IMR-90 (cell line): ENCODE results near the gene MLXIPL. TPM values are rescaled to one million over a fixed set of nuclear protein-coding genes. Genes with fewer than 3 reads are reported as not detected.

Experiments used
- ATAC-seq: fragments of 200-7000 bp; cut with Tn5 transposase; 2 replicates; pipeline ENCODE4 v1.9.1; 2020; ENCODE audit warnings: low read depth, mild to moderate bottlenecking, moderate library complexity
- BruUV-seq: library from RNA; stranded (reverse); fragments of 400-500 nt; replicated peaks from 2 replicates; lab custom pipeline; 2021; lab: Mats Ljungman, UMichigan
- CTCF ChIA-PET: fragments of 300-600 bp; formaldehyde crosslinking; extraction: SDS; loops from one replicate; lab custom pipeline; 2021; ENCODE audit warnings: antibody characterized with exemption; lab: Yijun Ruan, JAX
- POLR2A ChIA-PET: fragments of 300-600 bp; sonication (Branson Sonifier 250); formaldehyde crosslinking; loops from one replicate; lab custom pipeline; 2022; ENCODE audit warnings: antibody characterized with exemption; ENCODE audit not compliant: unreplicated experiment; lab: Charles Lee
- DNase-seq: peaks from one replicate; pipeline ENCODE4 v3.0.0; 2013
- H2AFZ ChIP-seq: replicated peaks from 2 replicates; pipeline ENCODE3; 2013; ENCODE audit warnings: low read length, mild to moderate bottlenecking; ENCODE audit not compliant: poor library complexity
- H2AK5ac ChIP-seq: 2 replicates; pipeline ENCODE4 v1.6.1; 2013; ENCODE audit warnings: low read depth, low read length, inconsistent platforms
- H2AK9ac ChIP-seq: replicated peaks from 2 replicates; pipeline ENCODE3; 2013; ENCODE audit warnings: mild to moderate bottlenecking, low read depth, low read length, moderate library complexity; ENCODE audit not compliant: poor library complexity
- H2BK120ac ChIP-seq: 2 replicates; pipeline ENCODE4 v1.6.1; 2013; ENCODE audit warnings: low read depth, low read length, inconsistent platforms
- H2BK15ac ChIP-seq: 3 replicates; pipeline ENCODE4 v1.6.1; 2013; ENCODE audit warnings: low read depth, low read length, inconsistent platforms
- H2BK20ac ChIP-seq: 2 replicates; pipeline ENCODE4 v1.6.1; 2013; ENCODE audit warnings: low read depth, mild to moderate bottlenecking, inconsistent platforms, low read length, moderate library complexity
- H2BK5ac ChIP-seq: 2 replicates; pipeline ENCODE4 v1.6.1; 2013; ENCODE audit warnings: mild to moderate bottlenecking, low read depth, low read length, inconsistent platforms; ENCODE audit not compliant: poor library complexity, severe bottlenecking
- H3K14ac ChIP-seq: replicated peaks from 2 replicates; pipeline ENCODE4 v1.6.1; 2013; ENCODE audit warnings: low read depth, low read length, inconsistent platforms
- H3K18ac ChIP-seq: 2 replicates; pipeline ENCODE4 v1.6.1; 2013; ENCODE audit warnings: low read depth, low read length, control low read depth
- H3K23ac ChIP-seq: 2 replicates; pipeline ENCODE4 v1.6.1; 2013; ENCODE audit warnings: low read depth, low read length, inconsistent platforms
- H3K27ac ChIP-seq: 2 replicates; pipeline ENCODE4 v1.5.1; 2013; ENCODE audit warnings: mild to moderate bottlenecking, control low read depth, low read length; ENCODE audit not compliant: insufficient read depth
- H3K27me3 ChIP-seq: 2 replicates; pipeline ENCODE4 v1.6.1; 2013; ENCODE audit warnings: low read length; ENCODE audit not compliant: control insufficient read depth, insufficient read depth
- H3K36me3 ChIP-seq: 2 replicates; pipeline ENCODE4 v1.6.1; 2013; ENCODE audit warnings: low read length, mixed read lengths; ENCODE audit not compliant: control insufficient read depth, insufficient read depth
- H3K4ac ChIP-seq: 2 replicates; pipeline ENCODE4 v1.6.1; 2013; ENCODE audit warnings: low read depth, low read length, inconsistent platforms
- H3K4me1 ChIP-seq: 2 replicates; pipeline ENCODE4 v1.6.1; 2013; ENCODE audit warnings: low read length, mixed read lengths; ENCODE audit not compliant: control insufficient read depth, insufficient read depth
- H3K4me2 ChIP-seq: 2 replicates; pipeline ENCODE4 v1.6.1; 2013; ENCODE audit warnings: low read depth, mild to moderate bottlenecking, control low read depth, low read length, moderate library complexity
- H3K4me3 ChIP-seq: 2 replicates; pipeline ENCODE4 v1.5.1; 2013; ENCODE audit warnings: low read depth, mild to moderate bottlenecking, control low read depth, low read length, moderate library complexity; ENCODE audit not compliant: insufficient read depth
- H3K56ac ChIP-seq: 2 replicates; pipeline ENCODE4 v1.6.1; 2013; ENCODE audit warnings: low read length, inconsistent platforms; ENCODE audit not compliant: insufficient read depth; ENCODE audit errors: extremely low read depth
- H3K79me1 ChIP-seq, 2 experiments: 2 replicates each; pipeline ENCODE4 v1.6.1; 2013; ENCODE audit warnings: low read length in 2 of 2, inconsistent platforms in 1 of 2, low read depth in 1 of 2
- H3K9ac ChIP-seq: 2 replicates; pipeline ENCODE4 v1.6.1; 2013; ENCODE audit warnings: low read depth, low read length, control low read depth
- H3K9me1 ChIP-seq: 2 replicates; pipeline ENCODE4 v1.6.1; 2013; ENCODE audit warnings: low read length, inconsistent platforms; ENCODE audit not compliant: insufficient read depth
- H3K9me3 ChIP-seq: 2 replicates; pipeline ENCODE4 v1.6.1; 2013; ENCODE audit warnings: low read length; ENCODE audit not compliant: control insufficient read depth, insufficient read depth
- H4K20me1 ChIP-seq: 2 replicates; pipeline ENCODE4 v1.6.1; 2013; ENCODE audit warnings: low read length, inconsistent platforms; ENCODE audit not compliant: insufficient read depth
- H4K5ac ChIP-seq: 2 replicates; pipeline ENCODE4 v1.6.1; 2013; ENCODE audit warnings: mild to moderate bottlenecking, low read depth, low read length, control low read depth
- H4K8ac ChIP-seq, 2 experiments: 2 replicates each; pipeline ENCODE4 v1.6.1; 2013; ENCODE audit warnings: low read depth in 2 of 2, low read length in 2 of 2, control low read depth in 1 of 2, inconsistent platforms in 1 of 2
- H4K91ac ChIP-seq: 2 replicates; pipeline ENCODE4 v1.6.1; 2013; ENCODE audit warnings: low read depth, low read length, inconsistent platforms; ENCODE audit not compliant: insufficient read depth
- BHLHE40 ChIP-seq: fragments of 150-350 bp; IDR thresholded peaks from 2 replicates; pipeline ENCODE4 v1.6.1; 2016; ENCODE audit warnings: mild to moderate bottlenecking, low read depth, low read length
- CEBPB ChIP-seq: IDR thresholded peaks from 2 replicates; pipeline ENCODE4 v1.6.1; 2012; ENCODE audit warnings: low read depth, low read length, improper control_type of control experiment
- FOS ChIP-seq: fragments of 150-350 bp; IDR thresholded peaks from 2 replicates; pipeline ENCODE4 v1.6.1; 2016; ENCODE audit warnings: low read depth, low read length
- MAFK ChIP-seq: IDR thresholded peaks from 2 replicates; pipeline ENCODE4 v1.6.1; 2012; ENCODE audit warnings: low read depth, low read length, improper control_type of control experiment
- MAZ ChIP-seq: IDR thresholded peaks from 2 replicates; pipeline ENCODE4 v1.6.1; 2012; ENCODE audit warnings: low read depth, mild to moderate bottlenecking, low read length, improper control_type of control experiment, moderate library complexity, borderline replicate concordance
- MXI1 ChIP-seq: IDR thresholded peaks from 2 replicates; pipeline ENCODE4 v1.6.1; 2012; ENCODE audit warnings: low read depth, mild to moderate bottlenecking, low read length, moderate library complexity, borderline replicate concordance
- NFE2L2 ChIP-seq: fragments of 150-350 bp; IDR thresholded peaks from 2 replicates; pipeline ENCODE4 v1.6.1; 2016; ENCODE audit warnings: low read depth, mild to moderate bottlenecking, low read length
- WGBS, 2 experiments: methylation state at CpG; one replicate each; pipeline versions ENCODE4 v1.1.5 to v1.1.7; 2013; ENCODE audit warnings: missing lambda C conversion rate in 2 of 2; ENCODE audit not compliant: insufficient read length in 1 of 2; ENCODE audit errors: extremely low coverage in 2 of 2; 5-methylcytosine and 5-hydroxymethylcytosine counted together
- dilution Hi-C: fragments of 300-500 bp; cut with HindIII; formaldehyde crosslinking; loops from one replicate; pipeline ENCODE4 v1.14.3; 2018; ENCODE audit warnings: low sequenced_read_pairs; ENCODE audit not compliant: unreplicated experiment
- in situ Hi-C: fragments of 300-500 bp; cut with MboI; formaldehyde crosslinking; loops from 3 replicates; pipeline ENCODE4 v1.14.3; 2019; ENCODE audit warnings: low sequenced_read_pairs, inconsistent platforms, mixed read lengths
- intact Hi-C: fragments of 100-400 bp; cut with micrococcal nuclease; formaldehyde crosslinking; loops from 2 replicates; pipeline ENCODE4 v1.10.0; 2022
- polyA plus RNA-seq, 3 experiments: library from polyadenylated mRNA; depleted of rRNA; stranded (reverse); fragments of >200 nt; gene quantifications; 2 replicates each; pipeline ENCODE4 v1.2.3, GENCODE V29; 2012; ENCODE audit warnings: low replicate concordance in 1 of 3
- total RNA-seq: library from RNA; depleted of rRNA; stranded (reverse); fragments of >200 nt; gene quantifications from 2 replicates; pipeline ENCODE4 v1.2.3, GENCODE V29; 2012
- TF ChIP-seq, protein P1 (sequence below): conservative IDR thresholded peaks from 2 replicates; pipeline ENCODE4 v1.5.1; 2012; ENCODE audit warnings: mild to moderate bottlenecking, low read depth, low read length, improper control_type of control experiment
- TF ChIP-seq, protein P2 (sequence below): fragments of 150-350 bp; IDR thresholded peaks from 2 replicates; pipeline ENCODE4 v1.6.1; 2017; ENCODE audit warnings: mild to moderate bottlenecking, antibody characterized with exemption, low read length, low read depth

Gene MLXIPL
- total and polyA plus RNA-seq, 2 of the 4 experiments (the other 2 are of a cell fraction), result not detected

GRCh38 chr7:73547841-73548240, 76.5 kb downstream of the MLXIPL start:
- Histone ChIP-seq H4K91ac (no peak overlapping the region), H2BK120ac (no peak overlapping the region), H3K4me3 (no peak overlapping the region), H3K27ac (no peak overlapping the region), H3K36me3 (peaks cover 31% of the 10 kb centered on the region), H3K23ac (no peak overlapping the region), H2AK9ac (no peak overlapping the region), H3K27me3 (no peaks in the 10 kb centered on the region), H3K9ac (no peak overlapping the region), H2BK15ac (no peak overlapping the region), H3K4me2 (no peak overlapping the region), H3K4me1 (no peaks in the 10 kb centered on the region), H4K5ac (no peak overlapping the region), H4K8ac (no peak overlapping the region), H2AK5ac (no peak overlapping the region), H3K4ac (no peak overlapping the region), H2BK5ac (no peak overlapping the region), H3K9me3 (no peaks in the 10 kb centered on the region), H3K56ac (no peak overlapping the region), H3K14ac (no peak overlapping the region), H3K18ac (no peak overlapping the region), H2BK20ac (no peak overlapping the region), H3K9me1 (0 out of 2 replicates have a peak, but pooled peaks cover 9% of the 10 kb centered on the region), H2AFZ (no peak overlapping the region), H3K79me1 (peaks cover 48 to 83% of the 10 kb centered on the region in 2 experiments), H4K20me1 (peaks cover 27% of the 10 kb centered on the region)
- ATAC-seq (no peak), DNase-seq (no peak)
- WGBS, 2 experiments, result 100% methylated on average over 4 of the region's 9 CpGs; no CpG with 5 or more reads in 1 of the 2 experiments
- intact Hi-C loops (no loop called here), dilution Hi-C loops (no loop called here), in situ Hi-C loops (no loop called here)
- ChIA-PET CTCF (interaction anchor here (1.1 kb wide), 1 partner anchor 27 kb away, joined by 3 read pairs; no protein-coding TSS in a partner anchor), POLR2A (no interaction called here)
- TF ChIP-seq MAFK, result no peak
- no peak for TF ChIP-seq BHLHE40
- TF ChIP-seq, protein P1, sequence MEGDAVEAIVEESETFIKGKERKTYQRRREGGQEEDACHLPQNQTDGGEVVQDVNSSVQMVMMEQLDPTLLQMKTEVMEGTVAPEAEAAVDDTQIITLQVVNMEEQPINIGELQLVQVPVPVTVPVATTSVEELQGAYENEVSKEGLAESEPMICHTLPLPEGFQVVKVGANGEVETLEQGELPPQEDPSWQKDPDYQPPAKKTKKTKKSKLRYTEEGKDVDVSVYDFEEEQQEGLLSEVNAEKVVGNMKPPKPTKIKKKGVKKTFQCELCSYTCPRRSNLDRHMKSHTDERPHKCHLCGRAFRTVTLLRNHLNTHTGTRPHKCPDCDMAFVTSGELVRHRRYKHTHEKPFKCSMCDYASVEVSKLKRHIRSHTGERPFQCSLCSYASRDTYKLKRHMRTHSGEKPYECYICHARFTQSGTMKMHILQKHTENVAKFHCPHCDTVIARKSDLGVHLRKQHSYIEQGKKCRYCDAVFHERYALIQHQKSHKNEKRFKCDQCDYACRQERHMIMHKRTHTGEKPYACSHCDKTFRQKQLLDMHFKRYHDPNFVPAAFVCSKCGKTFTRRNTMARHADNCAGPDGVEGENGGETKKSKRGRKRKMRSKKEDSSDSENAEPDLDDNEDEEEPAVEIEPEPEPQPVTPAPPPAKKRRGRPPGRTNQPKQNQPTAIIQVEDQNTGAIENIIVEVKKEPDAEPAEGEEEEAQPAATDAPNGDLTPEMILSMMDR, result no peak
- TF ChIP-seq FOS, result no peak
- no peak for TF ChIP-seq MAZ
- TF ChIP-seq MXI1, result no peak
- TF ChIP-seq, protein P2, sequence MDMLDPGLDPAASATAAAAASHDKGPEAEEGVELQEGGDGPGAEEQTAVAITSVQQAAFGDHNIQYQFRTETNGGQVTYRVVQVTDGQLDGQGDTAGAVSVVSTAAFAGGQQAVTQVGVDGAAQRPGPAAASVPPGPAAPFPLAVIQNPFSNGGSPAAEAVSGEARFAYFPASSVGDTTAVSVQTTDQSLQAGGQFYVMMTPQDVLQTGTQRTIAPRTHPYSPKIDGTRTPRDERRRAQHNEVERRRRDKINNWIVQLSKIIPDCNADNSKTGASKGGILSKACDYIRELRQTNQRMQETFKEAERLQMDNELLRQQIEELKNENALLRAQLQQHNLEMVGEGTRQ, result no peak
- no peak for TF ChIP-seq NFE2L2
- TF ChIP-seq CEBPB, result no peak
- BruUV-seq, result no TSS peak
